OCI-LY3 (cell line): ENCODE measurements around the gene CADM2.

ENCODE experiments used
- EZH2phosphoT487 ChIP-seq: fragments of 200-600 bp; shearing (Covaris generic); IDR thresholded peaks from 2 replicates; pipeline ENCODE4 v1.6.1; 2018; ENCODE audit warnings: antibody characterized with exemption, mixed run types, low read depth
- TF ChIP-seq, protein P1 (sequence below): fragments of 200-600, 300-600 bp; sonication (generic); IDR thresholded peaks from 2 replicates; pipeline ENCODE4 v1.5.1; 2014; ENCODE audit warnings: antibody characterized with exemption, low read length, low read depth

DNA sequence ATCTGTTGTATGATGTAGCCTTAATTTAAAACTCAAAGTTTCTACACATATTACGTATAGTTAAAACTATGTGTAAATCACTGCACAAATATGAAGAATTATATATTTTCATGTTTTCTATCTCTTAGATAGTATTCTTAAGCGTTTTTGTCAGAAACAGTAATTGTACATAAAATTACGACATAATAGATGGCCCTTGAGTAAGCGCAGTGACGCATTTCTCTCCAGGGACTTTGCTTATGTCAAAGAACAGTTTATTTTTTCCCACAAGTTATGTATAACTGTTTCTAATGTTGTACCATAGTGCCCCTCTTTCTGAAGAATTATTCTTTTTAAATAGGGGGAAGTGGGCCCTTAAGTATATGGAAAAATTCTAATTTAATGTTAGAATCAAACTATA, 1098.2 kb downstream of the CADM2 start:
- TF ChIP-seq, protein P1, sequence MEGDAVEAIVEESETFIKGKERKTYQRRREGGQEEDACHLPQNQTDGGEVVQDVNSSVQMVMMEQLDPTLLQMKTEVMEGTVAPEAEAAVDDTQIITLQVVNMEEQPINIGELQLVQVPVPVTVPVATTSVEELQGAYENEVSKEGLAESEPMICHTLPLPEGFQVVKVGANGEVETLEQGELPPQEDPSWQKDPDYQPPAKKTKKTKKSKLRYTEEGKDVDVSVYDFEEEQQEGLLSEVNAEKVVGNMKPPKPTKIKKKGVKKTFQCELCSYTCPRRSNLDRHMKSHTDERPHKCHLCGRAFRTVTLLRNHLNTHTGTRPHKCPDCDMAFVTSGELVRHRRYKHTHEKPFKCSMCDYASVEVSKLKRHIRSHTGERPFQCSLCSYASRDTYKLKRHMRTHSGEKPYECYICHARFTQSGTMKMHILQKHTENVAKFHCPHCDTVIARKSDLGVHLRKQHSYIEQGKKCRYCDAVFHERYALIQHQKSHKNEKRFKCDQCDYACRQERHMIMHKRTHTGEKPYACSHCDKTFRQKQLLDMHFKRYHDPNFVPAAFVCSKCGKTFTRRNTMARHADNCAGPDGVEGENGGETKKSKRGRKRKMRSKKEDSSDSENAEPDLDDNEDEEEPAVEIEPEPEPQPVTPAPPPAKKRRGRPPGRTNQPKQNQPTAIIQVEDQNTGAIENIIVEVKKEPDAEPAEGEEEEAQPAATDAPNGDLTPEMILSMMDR, result no peak
- TF ChIP-seq EZH2phosphoT487, result no peak
